Astrocyte (in vitro differentiated cells and primary cell): ENCODE data around the gene PHEX.

Experiments
- EZH2 ChIP-seq: IDR thresholded peaks from 2 replicates; pipeline ENCODE4 v1.6.1; 2012; ENCODE audit warnings: mild to moderate bottlenecking, low read length, inconsistent platforms; ENCODE audit not compliant: insufficient read depth
- TF ChIP-seq, protein P1 (sequence below): IDR thresholded peaks from 2 replicates; pipeline ENCODE4 v1.5.1; 2011; ENCODE audit warnings: low read depth, mild to moderate bottlenecking, inconsistent platforms, low read length, moderate library complexity; ENCODE audit not compliant: insufficient read depth

DNA sequence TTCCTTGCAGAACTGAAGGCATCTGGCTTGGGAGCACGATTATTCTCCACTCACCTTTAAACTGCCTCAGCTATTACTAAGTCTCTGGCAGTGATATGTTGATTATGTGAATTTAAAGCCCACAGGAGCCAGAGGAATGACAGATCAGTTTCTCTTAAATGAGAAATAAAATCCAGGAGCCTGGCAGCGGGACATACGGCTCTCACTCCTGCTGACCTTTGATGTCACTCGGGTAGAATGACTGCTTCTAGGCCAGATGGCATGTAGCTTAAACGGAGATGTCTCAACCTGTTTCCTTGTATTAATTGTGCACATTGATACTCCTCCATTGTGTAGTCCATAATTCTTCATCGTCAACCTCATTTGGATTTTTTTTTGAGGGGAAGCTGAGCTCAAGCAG, 236.6 kb downstream of the PHEX start:
- TF ChIP-seq, protein P1, sequence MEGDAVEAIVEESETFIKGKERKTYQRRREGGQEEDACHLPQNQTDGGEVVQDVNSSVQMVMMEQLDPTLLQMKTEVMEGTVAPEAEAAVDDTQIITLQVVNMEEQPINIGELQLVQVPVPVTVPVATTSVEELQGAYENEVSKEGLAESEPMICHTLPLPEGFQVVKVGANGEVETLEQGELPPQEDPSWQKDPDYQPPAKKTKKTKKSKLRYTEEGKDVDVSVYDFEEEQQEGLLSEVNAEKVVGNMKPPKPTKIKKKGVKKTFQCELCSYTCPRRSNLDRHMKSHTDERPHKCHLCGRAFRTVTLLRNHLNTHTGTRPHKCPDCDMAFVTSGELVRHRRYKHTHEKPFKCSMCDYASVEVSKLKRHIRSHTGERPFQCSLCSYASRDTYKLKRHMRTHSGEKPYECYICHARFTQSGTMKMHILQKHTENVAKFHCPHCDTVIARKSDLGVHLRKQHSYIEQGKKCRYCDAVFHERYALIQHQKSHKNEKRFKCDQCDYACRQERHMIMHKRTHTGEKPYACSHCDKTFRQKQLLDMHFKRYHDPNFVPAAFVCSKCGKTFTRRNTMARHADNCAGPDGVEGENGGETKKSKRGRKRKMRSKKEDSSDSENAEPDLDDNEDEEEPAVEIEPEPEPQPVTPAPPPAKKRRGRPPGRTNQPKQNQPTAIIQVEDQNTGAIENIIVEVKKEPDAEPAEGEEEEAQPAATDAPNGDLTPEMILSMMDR: no peak
- no peak for TF ChIP-seq EZH2
